HEK293 (cell line): Measurements from ENCODE around the gene CTSA.

Source experiments
- ZNF121 ChIP-seq: fragments of 450-650 bp; formaldehyde crosslinking; IDR thresholded peaks from 2 replicates; pipeline ENCODE4 v1.5.1; 2016; ENCODE audit warnings: missing biosample characterization, missing genetic modification characterization
- TF ChIP-seq, protein P1 (sequence below): fragments of 450-650 bp; formaldehyde crosslinking; IDR thresholded peaks from 2 replicates; pipeline ENCODE4 v1.5.1; 2016; ENCODE audit warnings: missing biosample characterization, missing genetic modification characterization

DNA sequence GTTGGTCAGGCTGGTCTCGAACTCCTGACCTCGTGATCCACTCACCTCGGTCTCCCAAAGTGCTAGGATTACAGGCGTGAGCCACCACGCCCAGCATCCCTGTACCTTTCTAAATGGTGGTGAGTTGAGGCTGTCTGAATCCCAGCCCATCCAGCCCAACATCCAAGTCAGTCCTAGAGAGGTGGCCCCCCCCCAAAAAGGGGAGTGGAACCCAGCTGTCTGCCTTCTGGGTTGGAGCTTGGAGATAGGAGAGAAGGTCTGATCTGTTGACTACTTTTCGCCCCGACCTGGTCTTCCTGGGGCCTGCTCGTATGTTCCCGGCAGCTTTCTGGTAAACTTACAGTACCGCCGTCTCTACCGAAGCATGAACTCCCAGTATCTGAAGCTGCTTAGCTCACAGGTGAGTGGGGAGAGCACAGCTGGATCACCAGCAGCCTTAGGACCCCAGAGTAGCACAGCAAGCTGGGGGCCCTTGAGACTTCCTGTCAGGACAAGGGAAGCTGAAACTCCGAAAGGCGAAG is 5.6 kb downstream of the CTSA start:
- TF ChIP-seq, protein P1, sequence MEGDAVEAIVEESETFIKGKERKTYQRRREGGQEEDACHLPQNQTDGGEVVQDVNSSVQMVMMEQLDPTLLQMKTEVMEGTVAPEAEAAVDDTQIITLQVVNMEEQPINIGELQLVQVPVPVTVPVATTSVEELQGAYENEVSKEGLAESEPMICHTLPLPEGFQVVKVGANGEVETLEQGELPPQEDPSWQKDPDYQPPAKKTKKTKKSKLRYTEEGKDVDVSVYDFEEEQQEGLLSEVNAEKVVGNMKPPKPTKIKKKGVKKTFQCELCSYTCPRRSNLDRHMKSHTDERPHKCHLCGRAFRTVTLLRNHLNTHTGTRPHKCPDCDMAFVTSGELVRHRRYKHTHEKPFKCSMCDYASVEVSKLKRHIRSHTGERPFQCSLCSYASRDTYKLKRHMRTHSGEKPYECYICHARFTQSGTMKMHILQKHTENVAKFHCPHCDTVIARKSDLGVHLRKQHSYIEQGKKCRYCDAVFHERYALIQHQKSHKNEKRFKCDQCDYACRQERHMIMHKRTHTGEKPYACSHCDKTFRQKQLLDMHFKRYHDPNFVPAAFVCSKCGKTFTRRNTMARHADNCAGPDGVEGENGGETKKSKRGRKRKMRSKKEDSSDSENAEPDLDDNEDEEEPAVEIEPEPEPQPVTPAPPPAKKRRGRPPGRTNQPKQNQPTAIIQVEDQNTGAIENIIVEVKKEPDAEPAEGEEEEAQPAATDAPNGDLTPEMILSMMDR: no peak
- TF ChIP-seq ZNF121: no peak
